Sciatic nerve (tissue), 2 donors: ENCODE measurements around the gene EIF4A3. TPM values are rescaled to one million over a fixed set of nuclear protein-coding genes. Genes with fewer than 3 reads are reported as not detected.

Experiments
- ATAC-seq: fragments of 200-7000 bp; cut with Tn5 transposase; one replicate; pipeline ENCODE4 v1.9.1; 2020; ENCODE audit warnings: mild to moderate bottlenecking, moderate library complexity
- DNase-seq: peaks from one replicate; pipeline ENCODE4 v3.0.0-alpha.2; 2020; ENCODE audit warnings: low spot score
- intact Hi-C: fragments of 100-400 bp; cut with DNase I; formaldehyde crosslinking; loops from one replicate; pipeline ENCODE4 v1.14.2; 2022
- total RNA-seq: library from RNA; stranded (reverse); fragmentation: NEBNext Ultra II Directional; extraction: Animal tissue kit (Norgen Biotek cat#: 25700); gene quantifications from one replicate; pipeline ENCODE4 v1.2.1, GENCODE V29; 2021
- donor health status: DM: no; HTN: no; CAD: no.
- donor health status: DM: no; HTN: no; CAD: no.

The EIF4A3 gene
- total RNA-seq, 1 donor from 2014 or later, result 66.0 TPM

- intact Hi-C loops, result no loop called here
- ATAC-seq, result no peak
- DNase-seq, result peak; percentile 30
Observed at GRCh38 chr17:80145076-80146075, 1.6 kb downstream of the EIF4A3 start.

- DNase-seq (peak; percentile 15), ATAC-seq (no peak)
- intact Hi-C loops, result no loop called here
Observed at GRCh38 chr17:80142929-80143328, 4.0 kb downstream of the EIF4A3 start.

GRCh38 chr17:80141463-80142165, 5.3 kb downstream of the EIF4A3 start:
- DNase-seq (peak; percentile 27), ATAC-seq (no peak)
- intact Hi-C loops, result no loop called here

DNA sequence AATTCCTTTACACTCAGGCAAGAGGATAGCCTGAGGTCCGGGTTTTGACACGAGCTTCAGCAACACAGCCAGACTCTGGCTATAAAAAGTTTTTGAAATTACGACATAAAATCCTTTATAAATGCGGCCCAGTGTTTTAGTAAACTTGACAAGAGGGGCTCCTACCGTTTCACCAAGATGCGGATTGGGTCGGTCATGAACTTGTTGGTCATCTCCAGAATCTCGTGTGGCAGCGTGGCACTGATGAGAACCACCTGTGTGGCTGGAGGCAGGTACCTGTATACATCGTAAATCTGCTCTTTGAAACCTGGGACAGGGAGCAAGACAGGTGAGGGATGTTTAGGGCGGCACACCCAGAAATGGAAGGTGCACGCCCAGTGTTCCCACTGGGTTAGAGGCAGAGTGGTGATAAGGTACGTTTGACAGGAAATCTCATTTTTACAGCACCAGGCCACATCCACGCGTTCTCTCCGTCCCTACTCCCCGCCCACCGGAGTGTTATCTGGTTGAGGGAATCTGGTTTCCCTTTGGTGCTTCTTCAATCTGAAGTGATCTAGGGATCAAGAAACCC, 8.0 kb downstream of the EIF4A3 start:
- DNase-seq (no peak), ATAC-seq (no peak)
- intact Hi-C loops, result no loop called here

- intact Hi-C loops, result no loop called here
- DNase-seq, result no peak
Observed at GRCh38 chr17:80137131-80137530, 9.8 kb downstream of the EIF4A3 start.

GRCh38 chr17:80133626-80133970, 13.3 kb downstream of the EIF4A3 start:
- ATAC-seq, result peak; percentile 17
- intact Hi-C loops, result no loop called here
- no peak for DNase-seq

More at GRCh38 chr17:80137131-80137530, 9.8 kb downstream of the EIF4A3 start:
- no peak for ATAC-seq

DNA sequence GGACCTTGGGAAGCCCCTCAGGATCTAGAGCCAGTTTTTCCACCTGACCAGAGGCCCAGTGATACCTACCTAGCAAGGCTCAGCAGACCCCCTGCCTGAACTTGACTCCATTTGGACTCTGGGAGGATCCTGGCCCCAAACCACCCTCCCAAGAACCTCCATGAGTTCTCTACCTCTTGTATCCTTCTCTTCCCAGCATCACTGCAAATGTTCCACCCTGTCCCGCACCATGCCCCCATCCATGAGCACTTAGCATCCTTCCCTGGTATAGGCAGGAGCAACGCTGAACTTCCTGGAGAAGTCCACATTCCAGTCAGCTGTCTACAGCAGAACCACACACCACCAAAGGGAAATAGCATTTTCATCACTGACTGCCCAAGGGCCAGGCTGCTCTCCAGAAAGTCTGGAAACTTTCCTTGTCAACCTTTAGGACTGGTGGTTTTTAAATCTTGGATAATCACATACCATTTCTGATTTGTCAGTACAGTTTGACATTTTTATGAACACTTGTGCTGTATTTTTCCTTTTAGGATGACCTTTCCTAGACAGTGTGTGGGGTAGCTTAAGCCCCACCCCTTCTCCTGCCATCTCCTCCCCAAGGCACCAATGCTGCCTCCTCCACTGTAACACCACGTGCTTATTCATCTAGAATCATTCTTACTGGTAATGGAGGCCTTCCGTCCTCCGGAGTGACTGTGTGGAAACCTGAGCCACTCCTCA, 13.9 kb downstream of the EIF4A3 start:
- peak; percentile 30 for ATAC-seq
- intact Hi-C loops, result no loop called here
- DNase-seq, result no peak

DNA sequence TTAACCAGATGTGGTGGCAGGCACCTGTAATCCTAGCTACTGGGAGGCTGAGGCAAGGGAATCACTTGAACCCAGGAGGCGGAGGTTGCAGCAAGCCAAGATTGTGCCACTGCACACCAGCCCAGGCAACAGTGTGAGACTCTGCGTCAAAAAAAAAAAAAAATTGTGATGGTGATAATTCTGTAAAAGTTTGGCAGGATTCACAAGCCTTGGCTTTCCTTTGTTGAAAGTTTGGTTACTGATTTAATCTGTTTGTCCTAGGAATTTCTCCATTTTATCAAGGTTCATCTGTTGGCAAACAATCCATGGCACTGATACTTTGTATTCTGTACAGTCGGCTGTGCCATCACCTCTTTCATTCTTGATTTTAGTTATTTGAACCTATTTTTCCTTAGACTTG, 15.9 kb downstream of the EIF4A3 start:
- ATAC-seq (no peak), DNase-seq (peak; percentile 17)
- intact Hi-C loops, result no loop called here

GRCh38 chr17:80129006-80129565, 17.8 kb downstream of the EIF4A3 start:
- no peak for DNase-seq
- no peak for ATAC-seq
- intact Hi-C loops, result no loop called here

- ATAC-seq (peak; percentile 19), DNase-seq (no peak)
- intact Hi-C loops, result no loop called here
Observed at GRCh38 chr17:80126449-80126715, 20.5 kb downstream of the EIF4A3 start.

DNA sequence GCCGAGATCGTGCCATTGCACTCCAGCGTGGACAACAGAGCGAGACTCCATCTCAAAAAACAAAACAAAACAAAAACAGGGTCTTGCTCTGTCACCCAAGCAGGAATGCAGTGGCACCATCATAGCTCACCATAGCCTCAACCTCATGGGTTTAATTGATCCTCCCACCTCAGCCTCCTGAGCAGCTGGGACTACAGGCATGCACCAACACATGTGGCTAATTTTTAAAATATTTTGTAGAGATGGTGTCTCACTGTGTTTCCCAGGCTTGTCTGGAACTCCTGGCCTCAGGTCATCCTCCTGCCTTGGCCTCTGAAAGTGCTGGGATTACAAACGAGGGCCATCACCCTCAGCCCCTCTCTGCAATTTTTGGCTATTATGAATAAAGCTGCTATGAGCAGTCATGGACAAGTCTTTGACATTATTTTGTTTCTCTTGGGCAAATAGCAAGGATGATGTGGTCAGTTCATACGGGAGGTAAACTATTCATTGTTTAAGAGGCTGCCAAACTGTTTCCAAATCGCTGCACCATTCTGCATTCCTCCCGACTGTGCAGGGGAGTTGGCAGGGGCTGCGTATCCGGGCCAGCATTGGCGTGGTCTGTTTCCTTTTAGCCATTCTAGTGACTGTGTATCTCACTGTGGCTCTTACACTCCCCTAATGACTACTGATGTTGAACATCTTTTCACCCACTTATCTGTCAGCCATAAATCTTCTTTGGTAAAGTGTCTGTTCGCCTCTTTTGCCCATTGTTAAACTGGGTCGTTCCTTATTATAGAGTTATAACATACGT, 21.1 kb downstream of the EIF4A3 start:
- intact Hi-C loops, result no loop called here

DNA sequence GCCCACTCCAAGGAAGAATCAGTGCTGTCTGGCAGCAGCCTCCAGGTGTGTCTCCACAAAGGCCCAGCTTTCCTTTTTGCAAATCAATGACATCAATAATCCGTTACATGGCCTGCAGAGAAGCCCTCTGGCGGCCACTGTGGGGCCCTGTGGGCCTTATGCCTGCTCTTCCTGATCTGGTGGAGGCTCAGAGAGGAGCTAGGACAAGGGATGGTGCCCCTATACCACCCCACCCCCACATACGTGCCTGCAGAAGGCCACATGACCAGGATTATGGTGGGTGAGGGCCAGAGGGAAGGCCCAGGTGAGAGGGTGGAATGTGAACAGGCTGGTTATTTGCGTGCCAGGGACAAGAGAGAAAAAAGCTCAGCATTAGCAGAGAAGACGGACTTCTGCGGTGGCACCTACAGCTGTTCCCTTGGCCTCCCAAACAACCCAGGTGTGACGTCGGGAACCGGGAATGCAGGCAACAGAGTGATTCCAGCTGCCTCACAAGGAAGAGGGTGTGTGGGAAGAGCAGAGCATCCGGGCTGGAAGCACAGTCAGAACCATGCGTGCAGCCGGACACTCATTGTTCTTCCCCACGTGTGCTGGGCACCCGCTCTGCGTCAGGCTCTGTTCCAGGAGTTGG, 22.5 kb downstream of the EIF4A3 start:
- peak; percentile 52 for DNase-seq

More for the DNA sequence above, 21.1 kb downstream of the EIF4A3 start:
- DNase-seq, result no peak
- ATAC-seq, result peak; percentile 79

GRCh38 chr17:80123791-80124190, 23.1 kb downstream of the EIF4A3 start:
- ATAC-seq (no peak), DNase-seq (peak; percentile 45)
- intact Hi-C loops, result no loop called here

More for the DNA sequence above, 22.5 kb downstream of the EIF4A3 start:
- intact Hi-C loops, result no loop called here
- peak; percentile 8 for ATAC-seq

DNA sequence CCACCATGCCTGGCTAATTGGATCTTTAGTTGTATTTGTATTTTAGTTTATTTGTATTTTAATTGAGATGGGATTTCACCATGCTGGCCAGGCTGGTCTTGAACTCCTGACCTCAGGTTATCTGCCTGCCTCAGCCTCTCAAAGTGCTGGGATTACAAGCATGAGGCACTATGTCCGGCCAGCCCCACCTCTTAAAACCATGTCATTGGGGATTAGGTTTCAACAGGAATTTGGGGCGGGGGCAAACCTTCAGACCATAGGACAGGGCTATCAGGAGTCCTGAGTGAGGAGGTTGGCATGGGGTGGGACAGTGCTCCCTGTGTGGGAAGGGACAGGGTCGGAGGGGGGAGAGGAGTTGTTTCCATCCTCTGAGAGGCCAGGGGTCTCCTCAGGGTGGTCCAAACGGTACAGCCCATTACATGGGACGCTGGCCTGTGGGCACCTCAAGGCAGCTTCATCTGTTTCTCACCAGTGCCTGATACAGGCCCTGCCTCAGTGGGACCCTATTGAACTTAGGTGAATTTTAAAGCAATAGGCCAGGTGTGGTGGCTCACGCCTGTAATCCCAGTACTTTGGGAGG, 23.9 kb downstream of the EIF4A3 start:
- no peak for ATAC-seq
- DNase-seq, result peak; percentile 25
- intact Hi-C loops, result no loop called here

DNA sequence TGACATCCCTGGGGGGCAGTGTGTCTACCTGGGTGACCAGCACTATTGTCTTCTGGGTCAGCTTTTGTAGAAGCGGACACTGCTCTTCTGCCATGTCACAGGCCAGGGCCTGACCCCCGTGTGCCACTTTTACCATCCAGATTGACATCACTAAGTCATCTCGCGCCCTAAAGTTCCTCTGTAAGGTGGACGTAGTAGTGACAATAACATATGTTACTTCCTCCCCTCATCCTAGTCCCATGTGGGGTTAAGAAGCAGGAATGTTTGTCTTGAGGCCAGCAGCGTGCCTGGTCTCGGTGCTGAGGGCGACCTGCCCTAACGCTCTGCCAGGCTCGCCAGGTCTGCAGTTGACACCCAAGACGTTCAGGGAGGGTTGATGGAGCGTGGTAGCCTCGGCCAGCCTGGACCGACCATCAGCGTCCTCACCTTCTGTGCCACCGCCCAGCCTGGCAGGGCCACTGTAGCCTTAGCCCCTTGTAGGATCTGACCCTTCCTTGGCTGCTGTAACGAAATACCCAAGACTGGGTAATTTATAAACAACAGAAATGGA, 24.8 kb downstream of the EIF4A3 start:
- ATAC-seq (no peak), DNase-seq (peak; percentile 51)
- intact Hi-C loops, result no loop called here

DNA sequence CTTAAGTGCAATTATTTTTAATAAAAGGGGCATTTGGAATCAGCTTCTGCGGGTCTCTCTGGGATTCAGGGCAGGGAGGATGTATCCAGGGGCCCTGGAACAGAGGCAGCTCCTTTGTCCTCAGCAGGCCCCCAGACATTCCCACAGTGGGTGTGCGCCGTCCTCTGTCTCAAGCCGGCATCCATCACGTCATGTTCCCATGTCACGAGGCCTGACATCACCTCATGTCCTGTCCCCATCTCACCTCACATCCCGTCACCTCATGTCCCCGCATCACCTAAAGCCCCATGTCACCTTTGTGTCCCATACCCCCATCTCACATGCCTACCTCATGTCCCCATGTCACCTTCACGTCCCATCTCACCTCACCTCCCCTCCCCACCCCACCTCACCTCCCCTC, 27.1 kb downstream of the EIF4A3 start:
- intact Hi-C loops, result no loop called here

DNA sequence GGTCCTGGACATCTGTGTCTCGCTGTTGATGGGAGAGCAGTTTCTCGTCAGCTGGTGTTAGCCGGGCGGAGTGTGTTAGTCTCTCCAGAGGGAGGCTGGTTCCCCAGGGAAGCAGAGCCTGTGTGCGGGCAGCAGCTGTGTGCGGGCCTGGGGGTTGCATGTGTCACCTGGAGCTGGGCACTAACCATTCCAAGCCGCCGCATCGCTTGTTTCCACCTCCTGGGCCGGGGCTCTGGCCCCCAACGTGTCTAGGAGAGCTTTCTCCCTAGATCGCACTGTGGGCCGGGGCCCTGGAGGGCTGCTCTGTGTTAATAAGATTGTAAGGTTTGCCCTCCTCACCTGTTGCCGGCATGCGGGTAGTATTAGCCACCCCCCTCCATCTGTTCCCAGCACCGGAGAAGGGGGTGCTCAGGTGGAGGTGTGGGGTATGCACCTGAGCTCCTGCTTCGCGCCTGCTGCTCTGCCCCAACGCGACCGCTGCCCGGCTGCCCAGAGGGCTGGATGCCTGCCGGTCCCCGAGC, 27.6 kb downstream of the EIF4A3 start:
- DNase-seq (peak; percentile 48), ATAC-seq (no peak)
- intact Hi-C loops, result no loop called here

More for the DNA sequence above, 27.1 kb downstream of the EIF4A3 start:
- DNase-seq (peak; percentile 39), ATAC-seq (no peak)
